Gastrocnemius medialis (tissue), 4 donors: Measurements from ENCODE around the gene TMEM74B. TPM values are rescaled to one million over a fixed set of nuclear protein-coding genes. Genes with fewer than 3 reads are reported as not detected.

Source experiments
- ATAC-seq, 2 donors: fragments of 150-250 bp; one replicate each; pipeline ENCODE4 v1.9.1; 2016
- DNase-seq, 2 donors: peaks; one replicate each; pipeline ENCODE4 v3.0.0-alpha.2; 2019
- H3K27ac ChIP-seq, 4 donors: fragments of 200-600 bp; sonication (generic); 1 replicate in 1 of 4; 2 replicates in 3 of 4; pipeline ENCODE4 v1.5.1; 2016 to 2018; ENCODE audit warnings: mild to moderate bottlenecking in 2 of 4, moderate library complexity in 1 of 4
- H3K27me3 ChIP-seq, 3 donors: fragments of 200-600 bp; sonication (generic) in 2 of 3; 1 replicate in 1 of 3; 2 replicates in 2 of 3; pipeline versions ENCODE4 v1.5.1 to v1.6.0; 2016 to 2019; ENCODE audit warnings: mild to moderate bottlenecking in 1 of 3, moderate library complexity in 1 of 3
- H3K36me3 ChIP-seq, 2 donors: fragments of 200-600 bp; sonication (generic) in 1 of 2; one replicate each; pipeline ENCODE4 v1.5.1; 2017 to 2018
- H3K4me1 ChIP-seq, 2 donors: fragments of 200-600 bp; sonication (generic) in 1 of 2; one replicate each; pipeline ENCODE4 v1.5.1; 2016 to 2017; ENCODE audit warnings: mild to moderate bottlenecking in 2 of 2
- H3K4me3 ChIP-seq, 4 donors: fragments of 200-600 bp; sonication (generic) in 3 of 4; 1 replicate in 1 of 4; 2 replicates in 3 of 4; pipeline ENCODE4 v1.5.1; 2016 to 2019; ENCODE audit warnings: mild to moderate bottlenecking in 2 of 4
- H3K9me3 ChIP-seq, 3 donors: fragments of 200-600 bp; sonication (generic) in 2 of 3; 1 replicate in 1 of 3; 2 replicates in 2 of 3; pipeline ENCODE4 v1.5.1; 2016 to 2019
- CTCF ChIP-seq, 5 experiments: fragments of 450-650 bp in 3 of 5; fragments of 200-600 bp in 2 of 5; sonication (generic) in 2 of 5; IDR thresholded peaks in 4 of 5; conservative IDR thresholded peaks in 1 of 5; 1 replicate in 4 of 5; 2 replicates in 1 of 5; pipeline ENCODE4 v1.5.1; 2016 to 2019; ENCODE audit warnings: antibody characterized with exemption in 5 of 5, mild to moderate bottlenecking in 3 of 5, moderate library complexity in 3 of 5
- POLR2A ChIP-seq, 2 donors: fragments of 450-650 bp; IDR thresholded peaks; one replicate each; pipeline ENCODE4 v1.6.1; 2017; ENCODE audit warnings: antibody characterized with exemption in 2 of 2, mild to moderate bottlenecking in 2 of 2, moderate library complexity in 2 of 2
- in situ Hi-C, 4 donors: fragments of 200-750 bp; cut with MboI; loops; one replicate each; pipeline versions ENCODE4 v1.15.0 to v1.8.0; 2017; ENCODE audit warnings: low sequenced_read_pairs in 4 of 4
- intact Hi-C: fragments of 100-400 bp; cut with DNase I; formaldehyde crosslinking; loops from one replicate; pipeline ENCODE4 v1.15.1; 2023; ENCODE audit warnings: low total_unique reads
- total RNA-seq, 4 donors: library from RNA; depleted of rRNA; stranded (reverse); fragments of >200 nt; gene quantifications; one replicate each; pipeline versions ENCODE4 v1.1.0 to v1.2.3, GENCODE V29; 2016

Gene TMEM74B
- total RNA-seq, 4 donors from 2014 or later, result 0.42 to 0.82 TPM; not detected in 2

DNA sequence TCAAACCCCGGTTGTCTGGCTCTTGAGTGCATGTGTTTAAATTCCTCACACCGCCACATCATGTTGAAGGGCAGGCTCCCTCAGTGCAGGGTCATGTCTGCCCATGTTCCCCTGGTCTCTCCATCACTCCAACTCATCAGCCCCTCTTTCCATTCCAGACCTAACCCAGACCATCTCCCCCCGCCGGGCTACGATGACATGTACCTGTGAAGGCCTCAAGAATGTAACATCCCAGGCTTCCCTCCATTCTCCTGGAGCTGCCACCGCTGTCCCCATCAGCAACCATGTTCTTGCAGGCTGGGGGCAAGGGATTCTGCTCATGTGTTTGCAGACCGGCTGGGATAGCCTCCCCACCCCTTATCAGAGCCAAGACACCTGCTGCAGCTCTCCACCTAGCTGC lies 19.9 kb downstream of the TMEM74B start:
- no peak for DNase-seq
- Histone ChIP-seq H3K4me3 (no peak overlapping the region), H3K9me3 (no peaks in the 10 kb centered on the region), H3K4me1 (peaks cover 0 to 8% of the 10 kb centered on the region in 2 donors), H3K36me3 (peaks cover 2 to 90% of the 10 kb centered on the region in 2 donors), H3K27me3 (no peaks in the 10 kb centered on the region), H3K27ac (no peak overlapping the region)
- intact Hi-C loops, result loop anchor here (1.0 kb wide), 1 partner anchor 15 kb away; no protein-coding TSS in a partner anchor
- no peak for TF ChIP-seq POLR2A (IDR thresholded peaks at IDR 0.05)
- TF ChIP-seq CTCF (IDR thresholded peaks at IDR 0.05 in 4 of 5, conservative IDR thresholded peaks at IDR 0.05 in 1 of 5), result no peak
- in situ Hi-C loops, result no loop called here
- no peak for ATAC-seq

DNA sequence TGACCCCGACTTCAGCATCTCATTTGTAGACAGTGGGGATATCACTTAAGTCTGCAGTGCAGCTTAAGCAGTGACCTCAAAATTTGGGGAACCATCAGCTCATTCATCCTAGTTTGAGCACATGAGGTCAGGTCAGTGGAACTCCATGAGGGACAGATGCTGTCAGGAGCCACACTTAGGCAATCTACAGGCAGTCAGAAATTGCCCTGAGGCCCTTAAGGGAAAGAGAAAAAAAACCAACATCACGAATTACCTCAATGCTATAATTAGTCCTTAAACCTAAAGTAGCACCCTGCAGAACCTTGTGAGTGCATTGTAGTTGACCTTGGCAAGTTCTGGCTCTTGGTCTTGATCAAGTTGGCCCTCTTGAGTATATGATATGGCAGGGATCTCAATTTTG lies 21.1 kb downstream of the TMEM74B start:
- no peaks in the 10 kb centered on the region for H3K27me3 ChIP-seq
- DNase-seq (no peak), ATAC-seq (no peak)
- H3K36me3 ChIP-seq, result peaks cover 2 to 81% of the 10 kb centered on the region in 2 donors
- intact Hi-C loops, result no loop called here
- in situ Hi-C loops, result no loop called here
- H3K9me3 ChIP-seq, result no peaks in the 10 kb centered on the region
- TF ChIP-seq CTCF (IDR thresholded peaks at IDR 0.05 in 4 of 5, conservative IDR thresholded peaks at IDR 0.05 in 1 of 5), result no peak
- no peak for TF ChIP-seq POLR2A (IDR thresholded peaks at IDR 0.05)
- no peak overlapping the region for H3K27ac ChIP-seq
- peaks cover 0 to 8% of the 10 kb centered on the region in 2 donors for H3K4me1 ChIP-seq
- H3K4me3 ChIP-seq, result no peak overlapping the region

DNA sequence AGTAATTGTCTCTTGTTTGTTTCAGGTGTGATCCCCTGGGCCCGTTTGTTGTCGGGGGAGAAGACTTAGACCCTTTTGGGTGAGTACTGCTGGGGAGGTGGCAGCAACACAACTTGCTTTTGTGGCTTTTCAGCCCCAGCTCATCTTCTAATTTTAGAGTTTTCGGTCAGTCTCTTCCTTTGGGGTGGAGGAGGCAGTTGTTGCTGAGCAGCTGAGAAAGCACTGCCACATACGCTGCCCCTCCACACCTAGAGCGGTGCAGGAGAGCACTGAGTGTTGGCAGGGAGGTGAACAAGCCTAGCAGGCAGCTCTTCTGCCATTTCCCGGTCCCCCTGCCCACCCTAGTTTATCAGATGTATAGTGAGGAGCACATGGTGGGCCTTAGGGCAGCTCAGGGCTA lies 21.7 kb downstream of the TMEM74B start:
- H3K4me1 ChIP-seq, result peaks cover 0 to 8% of the 10 kb centered on the region in 2 donors
- H3K27ac ChIP-seq, result no peak overlapping the region
- intact Hi-C loops, result no loop called here
- in situ Hi-C loops, result no loop called here
- TF ChIP-seq CTCF (IDR thresholded peaks at IDR 0.05 in 4 of 5, conservative IDR thresholded peaks at IDR 0.05 in 1 of 5) (no peak), POLR2A (IDR thresholded peaks at IDR 0.05) (no peak)
- H3K27me3 ChIP-seq, result no peaks in the 10 kb centered on the region
- no peaks in the 10 kb centered on the region for H3K9me3 ChIP-seq
- peaks cover 2 to 75% of the 10 kb centered on the region in 2 donors for H3K36me3 ChIP-seq
- DNase-seq (no peak), ATAC-seq (no peak)
- H3K4me3 ChIP-seq, result no peak overlapping the region

- peaks cover 0 to 8% of the 10 kb centered on the region in 2 donors for H3K4me1 ChIP-seq
- no peak for DNase-seq
- no peak overlapping the region for H3K4me3 ChIP-seq
- ATAC-seq, result no peak
- in situ Hi-C loops (no loop called here), intact Hi-C loops (no loop called here)
- no peak for TF ChIP-seq CTCF (IDR thresholded peaks at IDR 0.05 in 4 of 5, conservative IDR thresholded peaks at IDR 0.05 in 1 of 5)
- TF ChIP-seq POLR2A (IDR thresholded peaks at IDR 0.05), result no peak
- H3K36me3 ChIP-seq, result peaks cover 2 to 55% of the 10 kb centered on the region in 2 donors
- H3K27me3 ChIP-seq, result no peaks in the 10 kb centered on the region
- no peaks in the 10 kb centered on the region for H3K9me3 ChIP-seq
- H3K27ac ChIP-seq, result no peak overlapping the region
Measured at GRCh38 chr20:1160991-1161390, 23.8 kb downstream of the TMEM74B start.

DNA sequence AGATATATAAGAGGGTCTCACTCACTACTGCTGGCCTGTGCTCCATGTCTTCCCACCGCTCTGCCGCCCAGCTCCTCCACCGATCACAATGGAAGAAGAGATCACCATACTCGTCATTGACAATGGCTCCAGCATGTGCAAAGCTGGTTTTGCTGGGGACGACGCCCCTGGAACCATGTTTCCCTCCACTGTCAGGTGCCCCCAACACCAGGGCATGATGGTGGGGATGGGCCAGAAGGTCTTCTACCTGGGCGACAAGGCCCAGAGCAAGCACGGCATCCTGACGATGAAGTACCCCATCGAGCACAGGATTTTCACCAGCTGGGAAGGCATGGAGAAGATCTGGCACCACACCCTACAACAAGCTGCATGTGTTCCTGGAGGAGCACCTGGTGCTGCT lies 24.3 kb downstream of the TMEM74B start:
- H3K27me3 ChIP-seq, result no peaks in the 10 kb centered on the region
- peaks cover 0 to 8% of the 10 kb centered on the region in 2 donors for H3K4me1 ChIP-seq
- in situ Hi-C loops (no loop called here), intact Hi-C loops (no loop called here)
- H3K27ac ChIP-seq, result no peak overlapping the region
- H3K9me3 ChIP-seq, result no peaks in the 10 kb centered on the region
- ATAC-seq, result no peak
- no peak for TF ChIP-seq POLR2A (IDR thresholded peaks at IDR 0.05)
- no peak for TF ChIP-seq CTCF (IDR thresholded peaks at IDR 0.05 in 4 of 5, conservative IDR thresholded peaks at IDR 0.05 in 1 of 5)
- DNase-seq, result no peak
- H3K36me3 ChIP-seq, result peaks cover 2 to 51% of the 10 kb centered on the region in 2 donors
- no peak overlapping the region for H3K4me3 ChIP-seq
